Measurements from ENCODE around the gene SEBOX. TPM values are rescaled to one million over a fixed set of nuclear protein-coding genes. Genes with fewer than 3 reads are reported as not detected.

SEBOX gene
- total and polyA plus RNA-seq, 5 donors from 2014 or later: not detected

- H3K9me3 ChIP-seq (ENCODE audit: control insufficient read depth in 2 of 2, low read length in 2 of 2): no peaks in the 10 kb centered on the region
- no peak for DNase-seq
- ATAC-seq (ENCODE audit: low read depth in 2 of 2): no peak
- Mint-ChIP-seq H3K27me3 (peaks cover 33% of the 10 kb centered on the region), H3K4me3 (peak overlapping the region; percentile 25 to 86 (median 68)), H3K9me3 (no peaks in the 10 kb centered on the region), H3K4me1 (peaks cover 0 to 15% (median 3%) of the 10 kb centered on the region in 4 donors), H3K27ac (peak overlapping the region in 1 of 3 donors; percentile 65), H3K36me3 (no peaks in the 10 kb centered on the region)
- H3K27ac ChIP-seq (ENCODE audit: insufficient read depth, low read length, poor library complexity, severe bottlenecking): no peak overlapping the region
- peaks cover 16% of the 10 kb centered on the region for H3K4me1 ChIP-seq (ENCODE audit: control insufficient read depth, insufficient read depth, low read length, poor library complexity, severe bottlenecking)
- H3K27me3 ChIP-seq (ENCODE audit: control insufficient read depth, insufficient read depth, low read length): peaks cover 8% of the 10 kb centered on the region
- H3K4me3 ChIP-seq (ENCODE audit: low read depth, low read length): peak overlapping the region; percentile 37
- H3K36me3 ChIP-seq (ENCODE audit: control insufficient read depth, insufficient read depth, low read length): no peaks in the 10 kb centered on the region
These were observed 40.0 kb upstream of the SEBOX start for GRCh38 chr17:28404812-28405570.

DNA sequence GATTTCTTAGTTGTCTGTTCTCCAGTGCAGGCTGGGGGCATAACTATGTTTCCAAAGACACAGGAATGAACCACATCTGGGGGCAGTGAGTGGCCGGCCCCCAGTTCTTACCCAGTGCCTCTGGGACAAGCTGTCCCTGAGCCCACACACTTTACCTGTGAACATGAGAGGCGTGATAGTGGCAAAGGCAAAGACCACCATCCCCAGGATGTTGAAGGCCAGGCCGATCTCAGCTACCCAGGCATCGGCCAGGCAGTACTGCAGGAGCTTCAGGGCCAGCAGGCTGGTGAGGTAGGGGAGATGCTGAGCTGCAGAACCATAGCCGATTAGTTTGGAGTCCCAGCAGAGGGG lies 39.4 kb upstream of the SEBOX start:
- Mint-ChIP-seq H3K9me3 (no peaks in the 10 kb centered on the region), H3K27me3 (peaks cover 27% of the 10 kb centered on the region), H3K4me3 (peak overlapping the region; percentile 47 to 64 (median 60)), H3K27ac (peak overlapping the region in 2 of 3 donors; percentile 9 to 62), H3K36me3 (no peaks in the 10 kb centered on the region), H3K4me1 (peaks cover 0 to 15% (median 3%) of the 10 kb centered on the region in 4 donors)
- Histone ChIP-seq H3K27ac (ENCODE audit: insufficient read depth, low read length, poor library complexity, severe bottlenecking) (no peak overlapping the region), H3K4me3 (ENCODE audit: low read depth, low read length) (no peak overlapping the region), H3K36me3 (ENCODE audit: control insufficient read depth, insufficient read depth, low read length) (no peaks in the 10 kb centered on the region), H3K27me3 (ENCODE audit: control insufficient read depth, insufficient read depth, low read length) (peaks cover 8% of the 10 kb centered on the region), H3K4me1 (ENCODE audit: control insufficient read depth, insufficient read depth, low read length, poor library complexity, severe bottlenecking) (peaks cover 16% of the 10 kb centered on the region), H3K9me3 (ENCODE audit: control insufficient read depth in 2 of 2, low read length in 2 of 2) (no peaks in the 10 kb centered on the region)
- DNase-seq (no peak), ATAC-seq (ENCODE audit: low read depth in 2 of 2) (no peak)

DNA sequence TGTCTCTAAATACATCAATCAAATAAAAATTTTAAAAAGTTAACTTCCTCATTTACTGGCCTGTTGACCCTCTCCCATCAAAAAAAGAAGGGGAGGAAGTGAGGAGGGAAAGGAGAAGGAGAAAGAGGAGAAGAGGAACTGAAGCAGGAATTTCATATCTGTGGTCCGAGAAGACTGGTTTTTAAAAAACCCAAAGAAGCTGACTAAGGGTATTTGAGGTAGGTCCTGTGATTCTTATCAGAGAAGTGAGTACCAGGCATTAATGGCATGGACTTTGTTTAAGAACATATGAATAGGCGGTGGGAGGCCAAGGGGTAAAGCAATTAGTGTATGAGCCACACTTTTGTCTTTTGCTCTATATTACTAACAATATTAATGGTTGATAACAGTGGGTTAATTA lies 39.0 kb upstream of the SEBOX start:
- ATAC-seq (ENCODE audit: low read depth in 2 of 2): no peak
- H3K27me3 ChIP-seq (ENCODE audit: control insufficient read depth, insufficient read depth, low read length): peaks cover 8% of the 10 kb centered on the region
- H3K4me3 Mint-ChIP-seq: peak overlapping the region in 3 of 4 donors; percentile 47 to 64 (median 62)
- H3K27ac Mint-ChIP-seq: peak overlapping the region; percentile 9 to 82 (median 62)
- no peak overlapping the region for H3K27ac ChIP-seq (ENCODE audit: insufficient read depth, low read length, poor library complexity, severe bottlenecking)
- peaks cover 25% of the 10 kb centered on the region for H3K27me3 Mint-ChIP-seq
- no peak for DNase-seq
- no peak overlapping the region for H3K4me3 ChIP-seq (ENCODE audit: low read depth, low read length)
- no peaks in the 10 kb centered on the region for H3K36me3 ChIP-seq (ENCODE audit: control insufficient read depth, insufficient read depth, low read length)
- no peaks in the 10 kb centered on the region for H3K9me3 Mint-ChIP-seq
- H3K36me3 Mint-ChIP-seq: no peaks in the 10 kb centered on the region
- peaks cover 16% of the 10 kb centered on the region for H3K4me1 ChIP-seq (ENCODE audit: control insufficient read depth, insufficient read depth, low read length, poor library complexity, severe bottlenecking)
- no peaks in the 10 kb centered on the region for H3K9me3 ChIP-seq (ENCODE audit: control insufficient read depth in 2 of 2, low read length in 2 of 2)
- peaks cover 0 to 15% (median 3%) of the 10 kb centered on the region in 4 donors for H3K4me1 Mint-ChIP-seq

GRCh38 chr17:28402844-28403243 lies 37.8 kb upstream of the SEBOX start:
- Mint-ChIP-seq H3K27ac (peak overlapping the region in 2 of 3 donors; percentile 1 to 25), H3K27me3 (peaks cover 16% of the 10 kb centered on the region), H3K4me1 (peaks cover 0 to 15% (median 4%) of the 10 kb centered on the region in 4 donors), H3K36me3 (no peaks in the 10 kb centered on the region), H3K9me3 (no peaks in the 10 kb centered on the region), H3K4me3 (peak overlapping the region in 1 of 4 donors; percentile 7)
- DNase-seq (no peak), ATAC-seq (ENCODE audit: low read depth in 2 of 2) (no peak)
- Histone ChIP-seq H3K36me3 (ENCODE audit: control insufficient read depth, insufficient read depth, low read length) (peaks cover 4% of the 10 kb centered on the region), H3K27ac (ENCODE audit: insufficient read depth, low read length, poor library complexity, severe bottlenecking) (no peak overlapping the region), H3K4me1 (ENCODE audit: control insufficient read depth, insufficient read depth, low read length, poor library complexity, severe bottlenecking) (peaks cover 16% of the 10 kb centered on the region), H3K4me3 (ENCODE audit: low read depth, low read length) (no peak overlapping the region), H3K9me3 (ENCODE audit: control insufficient read depth in 2 of 2, low read length in 2 of 2) (no peaks in the 10 kb centered on the region), H3K27me3 (ENCODE audit: control insufficient read depth, insufficient read depth, low read length) (peaks cover 7% of the 10 kb centered on the region)

GRCh38 chr17:28402224-28402630 lies 37.2 kb upstream of the SEBOX start:
- Histone ChIP-seq H3K36me3 (ENCODE audit: control insufficient read depth, insufficient read depth, low read length) (peaks cover 5% of the 10 kb centered on the region), H3K4me1 (ENCODE audit: control insufficient read depth, insufficient read depth, low read length, poor library complexity, severe bottlenecking) (peaks cover 16% of the 10 kb centered on the region), H3K27me3 (ENCODE audit: control insufficient read depth, insufficient read depth, low read length) (peaks cover 2% of the 10 kb centered on the region), H3K4me3 (ENCODE audit: low read depth, low read length) (no peak overlapping the region), H3K9me3 (ENCODE audit: control insufficient read depth in 2 of 2, low read length in 2 of 2) (no peaks in the 10 kb centered on the region), H3K27ac (ENCODE audit: insufficient read depth, low read length, poor library complexity, severe bottlenecking) (no peak overlapping the region)
- Mint-ChIP-seq H3K27me3 (peaks cover 11% of the 10 kb centered on the region), H3K9me3 (no peaks in the 10 kb centered on the region), H3K4me3 (no peak overlapping the region), H3K4me1 (peaks cover 0 to 15% (median 4%) of the 10 kb centered on the region in 4 donors), H3K27ac (peak overlapping the region; percentile 58 to 87 (median 76)), H3K36me3 (no peaks in the 10 kb centered on the region)
- DNase-seq (no peak), ATAC-seq (ENCODE audit: low read depth in 2 of 2) (no peak)

GRCh38 chr17:28399808-28400207 lies 34.8 kb upstream of the SEBOX start:
- Histone ChIP-seq H3K4me3 (ENCODE audit: low read depth, low read length) (no peak overlapping the region), H3K9me3 (ENCODE audit: control insufficient read depth in 2 of 2, low read length in 2 of 2) (no peaks in the 10 kb centered on the region), H3K27ac (ENCODE audit: insufficient read depth, low read length, poor library complexity, severe bottlenecking) (no peak overlapping the region), H3K36me3 (ENCODE audit: control insufficient read depth, insufficient read depth, low read length) (peaks cover 21% of the 10 kb centered on the region), H3K4me1 (ENCODE audit: control insufficient read depth, insufficient read depth, low read length, poor library complexity, severe bottlenecking) (no peaks in the 10 kb centered on the region), H3K27me3 (ENCODE audit: control insufficient read depth, insufficient read depth, low read length) (no peaks in the 10 kb centered on the region)
- Mint-ChIP-seq H3K9me3 (no peaks in the 10 kb centered on the region), H3K27me3 (peaks cover 4% of the 10 kb centered on the region), H3K4me3 (no peak overlapping the region), H3K27ac (no peak overlapping the region), H3K36me3 (no peaks in the 10 kb centered on the region), H3K4me1 (peaks cover 0 to 6% (median 4%) of the 10 kb centered on the region in 4 donors)
- DNase-seq: no peak
- no peak for ATAC-seq (ENCODE audit: low read depth in 2 of 2)

GRCh38 chr17:28398280-28398981 lies 33.4 kb upstream of the SEBOX start:
- peaks cover 0 to 2% (median 0%) of the 10 kb centered on the region in 4 donors for H3K4me1 Mint-ChIP-seq
- no peaks in the 10 kb centered on the region for H3K27me3 Mint-ChIP-seq
- Histone ChIP-seq H3K9me3 (ENCODE audit: control insufficient read depth in 2 of 2, low read length in 2 of 2) (no peaks in the 10 kb centered on the region), H3K4me3 (ENCODE audit: low read depth, low read length) (no peak overlapping the region), H3K36me3 (ENCODE audit: control insufficient read depth, insufficient read depth, low read length) (peaks cover 30% of the 10 kb centered on the region), H3K4me1 (ENCODE audit: control insufficient read depth, insufficient read depth, low read length, poor library complexity, severe bottlenecking) (no peaks in the 10 kb centered on the region), H3K27ac (ENCODE audit: insufficient read depth, low read length, poor library complexity, severe bottlenecking) (no peak overlapping the region), H3K27me3 (ENCODE audit: control insufficient read depth, insufficient read depth, low read length) (no peaks in the 10 kb centered on the region)
- H3K9me3 Mint-ChIP-seq: no peaks in the 10 kb centered on the region
- no peak for ATAC-seq (ENCODE audit: low read depth in 2 of 2)
- no peak overlapping the region for H3K4me3 Mint-ChIP-seq
- H3K27ac Mint-ChIP-seq: peak overlapping the region in 1 of 3 donors; percentile 79
- no peak for DNase-seq
- H3K36me3 Mint-ChIP-seq: peaks cover 9% of the 10 kb centered on the region

Measured in CD4-positive, CD25-positive, alpha-beta regulatory T cell (primary cell).